HepG2 (cell line): ENCODE results near the gene OTUB2. TPM values are rescaled to one million over a fixed set of nuclear protein-coding genes. Genes with fewer than 3 reads are reported as not detected.

Experiments
- ARID2 ChIP-seq: sonication (generic); formaldehyde crosslinking; IDR thresholded peaks from 2 replicates; pipeline ENCODE4 v1.8.1; 2022; ENCODE audit warnings: mild to moderate bottlenecking, missing genetic modification reagents, borderline replicate concordance
- ARID4A ChIP-seq: sonication (generic); formaldehyde crosslinking; IDR thresholded peaks from 2 replicates; pipeline ENCODE4 v1.5.0; 2020; ENCODE audit warnings: mild to moderate bottlenecking, missing genetic modification reagents, borderline replicate concordance
- FOXO4 ChIP-seq: sonication (generic); formaldehyde crosslinking; conservative IDR thresholded peaks from 2 replicates; pipeline ENCODE4 v1.8.1; 2023; ENCODE audit warnings: missing genetic modification reagents
- HNRNPUL1 ChIP-seq: fragments of 200-400 bp; formaldehyde crosslinking; IDR thresholded peaks from 2 replicates; pipeline ENCODE4 v1.6.1; 2017; ENCODE audit warnings: low read depth, mild to moderate bottlenecking, low read length, moderate library complexity
- KLF13 ChIP-seq: sonication (generic); formaldehyde crosslinking; IDR thresholded peaks from 2 replicates; pipeline ENCODE4 v1.4.0; 2020; ENCODE audit warnings: mild to moderate bottlenecking, missing genetic modification reagents
- MTA3 ChIP-seq: sonication (generic); formaldehyde crosslinking; IDR thresholded peaks from 2 replicates; pipeline ENCODE4 v1.4.0; 2020; ENCODE audit warnings: missing genetic modification reagents
- MXI1 ChIP-seq: IDR thresholded peaks from 3 replicates; pipeline ENCODE4 v1.6.1; 2012; ENCODE audit warnings: low read depth, low read length, inconsistent platforms, borderline replicate concordance
- NCOA1 ChIP-seq: sonication (generic); formaldehyde crosslinking; IDR thresholded peaks from 2 replicates; pipeline ENCODE4 v1.9.0; 2021; ENCODE audit warnings: missing genetic modification reagents
- PCBP1 ChIP-seq: fragments of 200-400 bp; formaldehyde crosslinking; IDR thresholded peaks from 2 replicates; pipeline ENCODE4 v1.6.1; 2017; ENCODE audit warnings: mild to moderate bottlenecking, low read depth, low read length, borderline replicate concordance
- POLR2AphosphoS5 ChIP-seq: IDR thresholded peaks from 2 replicates; pipeline ENCODE4 v1.6.1; 2012; ENCODE audit warnings: low read depth, low read length
- SIN3B ChIP-seq: fragments of 150-350 bp; IDR thresholded peaks from 2 replicates; pipeline ENCODE4 v1.6.1; 2014; ENCODE audit warnings: low read length
- SKI ChIP-seq: fragments of 450-650 bp; IDR thresholded peaks from one replicate; pipeline ENCODE4 v1.6.1; 2018; ENCODE audit warnings: mild to moderate bottlenecking; ENCODE audit not compliant: partially characterized antibody
- SMAD9 ChIP-seq: sonication (generic); formaldehyde crosslinking; IDR thresholded peaks from 2 replicates; pipeline ENCODE4 v1.5.1; 2020; ENCODE audit warnings: mild to moderate bottlenecking, missing genetic modification reagents
- ZFP36 ChIP-seq: fragments of 150-350 bp; IDR thresholded peaks from 2 replicates; pipeline ENCODE4 v1.6.1; 2018; ENCODE audit warnings: borderline replicate concordance, low read length, low read depth; ENCODE audit not compliant: partially characterized antibody
- ZFP41 ChIP-seq: sonication (generic); formaldehyde crosslinking; IDR thresholded peaks from 2 replicates; pipeline ENCODE4 v1.4.0; 2020; ENCODE audit warnings: mild to moderate bottlenecking, missing genetic modification reagents, borderline replicate concordance
- ZHX1 ChIP-seq: sonication (generic); formaldehyde crosslinking; IDR thresholded peaks from 2 replicates; pipeline ENCODE4 v1.8.1; 2022; ENCODE audit warnings: low read depth, mild to moderate bottlenecking, missing genetic modification reagents
- ZNF264 ChIP-seq: sonication (generic); formaldehyde crosslinking; IDR thresholded peaks from 2 replicates; pipeline ENCODE4 v1.4.0; 2020; ENCODE audit warnings: missing genetic modification reagents
- ZNF329 ChIP-seq: sonication (generic); formaldehyde crosslinking; IDR thresholded peaks from 2 replicates; pipeline ENCODE4 v1.9.0; 2021; ENCODE audit warnings: low read depth, mild to moderate bottlenecking, missing genetic modification reagents
- ZNF431 ChIP-seq: sonication (generic); formaldehyde crosslinking; IDR thresholded peaks from 2 replicates; pipeline ENCODE4 v1.9.0; 2022; ENCODE audit warnings: missing genetic modification reagents, low read depth, mild to moderate bottlenecking, borderline replicate concordance
- ZNF614 ChIP-seq: IDR thresholded peaks from 2 replicates; pipeline ENCODE4 v1.6.1; 2018; ENCODE audit warnings: missing biosample characterization, missing genetic modification reagents, inconsistent platforms, borderline replicate concordance
- ZNF691 ChIP-seq: sonication (generic); formaldehyde crosslinking; IDR thresholded peaks from 2 replicates; pipeline ENCODE4 v1.4.0; 2020; ENCODE audit warnings: missing genetic modification reagents, low read depth, mild to moderate bottlenecking, borderline replicate concordance
- ZSCAN22 ChIP-seq: sonication (generic); formaldehyde crosslinking; IDR thresholded peaks from 2 replicates; pipeline ENCODE4 v1.4.0; 2020; ENCODE audit warnings: mild to moderate bottlenecking, missing genetic modification reagents
- polyA plus RNA-seq, 8 experiments: library from polyadenylated mRNA; depleted of rRNA in 3 of 8; stranded (reverse) in 7 of 8; unstranded in 1 of 8; fragments of >200 nt; fragmentation: Illumina TruSeq in 4 of 8; extraction: Trizol in 4 of 8; gene quantifications; 2 replicates each; pipeline versions ENCODE4 v1.2.1 to v1.2.3, GENCODE V29; 2011 to 2016; ENCODE audit warnings: low read depth in 4 of 8, missing spikeins in 1 of 8, mixed read lengths in 1 of 8; ENCODE audit not compliant: insufficient read depth in 1 of 8
- total RNA-seq, 5 experiments: library from RNA; depleted of rRNA; stranded (reverse); fragments of >200 nt; fragmentation: Illumina TruSeq; extraction: Trizol; gene quantifications; 2 replicates each; pipeline ENCODE4 v1.2.3, GENCODE V29; 2016; ENCODE audit warnings: low read depth in 1 of 5

Gene OTUB2
- total and polyA plus RNA-seq, 2 of the 13 experiments (the other 11 are each of a cell fraction or from before 2014, with no cell fraction given), result 2.2 to 2.4 TPM

GRCh38 chr14:94058674-94059138 lies 32.6 kb downstream of the OTUB2 start (continued):
- TF ChIP-seq ARID4A (CRISPR knock-in tag) (peak; percentile 46; the same call in 1 of the 2 replicates), FOXO4 (CRISPR knock-in tag) (no peak), KLF13 (CRISPR knock-in tag) (no peak), ZNF691 (CRISPR knock-in tag) (no peak; the same call in 1 of the 2 replicates), ZFP36 (no peak), ZNF329 (CRISPR knock-in tag) (no peak), NCOA1 (CRISPR knock-in tag) (no peak), ARID2 (CRISPR knock-in tag) (no peak), ZNF264 (CRISPR knock-in tag) (peak; percentile 56; the same call in 1 of the 2 replicates), MTA3 (CRISPR knock-in tag) (no peak), SIN3B (no peak), ZNF431 (CRISPR knock-in tag) (no peak), SKI (no peak), SMAD9 (CRISPR knock-in tag) (no peak), ZNF614 (no peak; the same call in 1 of the 2 replicates), ZHX1 (0 out of 2 replicates have a peak, but pooled peaks have one; percentile 21), POLR2AphosphoS5 (no peak), PCBP1 (no peak), HNRNPUL1 (no peak), ZFP41 (CRISPR knock-in tag) (no peak), ZSCAN22 (CRISPR knock-in tag) (no peak), MXI1 (peak; percentile 78; the same call in 1 of the 3 replicates)
